Stimulated activated CD4-positive, alpha-beta T cell treated with anti-CD3 and anti-CD28 coated beads, Interleukin-4, amount 100 ng/mL, for 24 hours (primary cell): ENCODE measurements around the gene SHISA5.
"Not testable (repeated sequence)": the region's sequence is repeated elsewhere in the genome, so short reads cannot be mapped to it uniquely, and the experiment has no call there.

Experiments used
- DNase-seq: peaks from one replicate; pipeline ENCODE4 v3.0.0-alpha.2; 2020

The SHISA5 gene

DNA sequence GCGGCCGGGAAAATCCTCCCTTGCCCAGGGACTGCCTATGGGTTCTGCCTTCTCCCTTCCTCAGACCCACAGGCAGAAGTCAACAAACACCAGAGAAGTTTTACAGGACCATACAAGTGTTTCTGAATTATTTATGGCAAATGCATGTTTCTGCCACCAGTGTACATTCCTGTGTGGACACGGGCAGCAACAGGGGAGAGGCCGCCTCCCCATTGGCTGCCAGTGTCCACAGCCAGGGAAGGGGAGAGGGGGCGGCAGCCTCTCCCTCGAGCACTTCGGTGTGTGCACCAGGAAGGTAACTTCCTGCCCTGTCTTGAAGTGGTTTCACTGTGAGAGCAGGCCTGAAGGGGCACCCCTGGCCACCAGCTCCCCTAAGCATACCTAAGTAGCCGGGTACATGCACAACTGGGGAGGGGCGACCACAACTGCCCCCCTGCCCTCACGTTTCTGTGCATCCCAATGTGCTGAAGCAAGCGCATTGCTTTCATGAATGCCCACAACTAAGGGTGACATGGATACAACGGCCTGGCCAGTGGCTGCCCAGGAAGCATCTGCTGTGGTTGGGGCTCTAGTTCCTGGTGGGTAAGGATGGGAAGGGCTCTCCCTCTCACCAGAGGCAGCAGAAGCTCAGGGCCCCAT is 14.8 kb upstream of the SHISA5 start:
- DNase-seq: no peak

- DNase-seq: no peak
These were observed 14.1 kb upstream of the SHISA5 start for GRCh38 chr3:48518069-48518468.

DNA sequence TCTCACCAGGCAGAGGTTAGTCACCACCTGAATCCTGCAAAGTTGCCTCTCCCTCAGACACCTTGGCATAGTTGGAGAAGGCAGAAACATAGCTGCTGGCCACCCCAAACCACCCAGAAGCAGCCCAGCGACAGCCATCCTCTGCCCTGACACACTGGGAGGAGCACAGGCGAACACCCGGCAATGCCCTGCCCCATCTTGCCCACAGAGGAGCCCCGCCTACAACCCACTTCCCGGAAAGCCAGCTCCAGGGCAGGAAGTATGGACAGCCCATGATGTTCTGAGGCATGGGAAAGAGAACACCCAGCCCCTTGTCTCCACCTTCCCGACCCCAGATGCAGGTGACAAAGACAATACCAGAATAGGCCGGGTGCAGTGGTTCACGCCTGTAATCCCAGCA is 12.6 kb upstream of the SHISA5 start:
- peak; percentile 20 for DNase-seq

DNA sequence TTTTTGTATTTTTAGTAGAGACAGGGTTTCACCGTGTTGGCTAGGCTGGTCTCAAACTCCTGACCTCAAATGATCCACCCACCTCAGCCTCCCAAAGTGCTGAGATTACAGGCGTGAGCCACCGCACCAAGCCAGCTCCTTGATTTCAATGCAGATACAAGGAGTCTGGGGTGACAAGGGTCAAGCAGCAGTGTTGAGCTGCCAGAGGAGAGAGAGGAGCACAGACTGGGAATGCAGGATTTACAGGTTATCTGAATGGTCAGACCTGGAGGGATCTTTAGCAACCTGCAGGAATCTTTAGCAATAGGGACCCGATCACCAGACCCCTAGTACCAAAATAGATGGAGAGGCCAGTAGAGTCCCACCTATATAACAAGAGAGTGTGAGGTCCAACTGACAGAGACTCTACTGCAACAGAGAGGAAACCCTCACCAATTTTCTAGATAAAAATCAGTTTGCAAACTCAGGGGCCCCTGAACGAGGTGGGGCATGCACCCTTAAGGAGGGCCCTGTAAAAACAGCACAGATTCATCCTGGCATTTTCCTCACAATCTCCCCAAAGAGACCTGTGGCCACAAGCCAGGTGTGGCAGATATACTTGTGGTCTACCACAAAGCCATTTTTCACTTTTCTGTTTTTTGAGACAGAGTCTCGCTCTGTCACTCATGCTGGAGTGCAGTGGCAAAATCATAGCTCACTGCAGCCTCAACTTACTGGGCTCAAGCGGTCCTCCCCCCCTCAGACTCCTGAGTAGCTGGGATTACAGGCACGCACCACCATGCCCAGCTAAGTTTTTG is 10.7 kb upstream of the SHISA5 start:
- peak; percentile 18 for DNase-seq

- DNase-seq: no peak
These were observed 7.6 kb upstream of the SHISA5 start for GRCh38 chr3:48511551-48511950.

DNA sequence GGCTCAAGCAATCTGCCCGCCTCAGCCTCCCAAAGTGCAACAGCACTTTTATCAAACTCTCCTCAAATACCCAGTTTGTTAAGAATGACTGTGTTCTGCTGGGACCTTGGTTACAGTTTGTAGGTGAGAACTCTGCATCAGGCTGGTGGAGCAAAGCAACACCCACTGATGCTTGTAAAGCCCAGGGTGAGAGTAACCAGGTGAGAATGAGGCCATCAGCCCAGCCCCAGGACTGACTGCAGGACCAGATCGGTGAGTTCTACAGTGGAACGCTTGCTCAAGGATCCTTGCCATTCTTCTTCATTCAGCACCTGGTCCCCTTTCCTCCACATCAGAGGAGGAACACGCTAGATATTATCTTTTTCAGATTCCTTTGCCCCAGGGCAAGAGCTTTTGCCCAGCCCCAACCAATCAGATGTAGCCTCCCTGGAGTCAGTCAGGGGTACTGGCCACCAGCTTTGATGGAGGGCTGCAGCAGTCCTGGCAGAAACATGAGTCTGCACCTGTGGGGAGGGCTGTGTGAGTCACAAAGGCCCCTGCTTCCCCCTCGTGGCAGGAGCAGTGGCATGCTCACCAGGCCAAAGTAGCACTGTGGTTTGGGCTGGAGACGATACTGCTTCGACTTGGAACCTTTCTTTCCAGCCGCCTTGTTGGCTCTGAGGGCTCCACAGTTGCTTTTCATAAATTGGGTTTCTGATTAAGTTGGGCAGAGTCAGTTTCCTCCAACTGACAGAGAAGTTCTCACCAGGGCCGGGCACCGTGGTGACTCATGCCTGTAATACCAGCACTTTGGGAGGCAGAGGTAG is 3.5 kb upstream of the SHISA5 start:
- peak; percentile 72 for DNase-seq

GRCh38 chr3:48505968-48506504 is 2.1 kb upstream of the SHISA5 start:
- DNase-seq: no peak

DNA sequence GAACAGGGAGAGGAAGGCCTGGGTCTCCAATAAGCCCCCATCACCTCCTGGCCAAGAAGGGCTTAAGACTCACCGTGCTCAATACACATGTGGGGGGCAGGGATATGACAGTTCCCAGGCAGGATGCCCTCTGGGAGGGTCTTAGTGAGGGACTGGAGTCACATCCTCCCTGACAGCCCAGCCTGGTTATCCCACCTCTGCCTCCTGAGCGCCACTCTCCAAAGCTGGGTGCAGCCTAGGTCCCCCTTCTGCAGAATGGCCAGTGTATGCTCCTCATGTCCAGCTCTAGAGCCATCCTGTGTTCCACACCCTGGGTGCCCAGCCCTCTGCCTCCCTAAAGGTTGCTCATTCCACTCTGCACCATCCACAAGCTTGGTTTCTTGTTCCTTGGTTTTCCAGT is 1.2 kb upstream of the SHISA5 start:
- no peak for DNase-seq

DNA sequence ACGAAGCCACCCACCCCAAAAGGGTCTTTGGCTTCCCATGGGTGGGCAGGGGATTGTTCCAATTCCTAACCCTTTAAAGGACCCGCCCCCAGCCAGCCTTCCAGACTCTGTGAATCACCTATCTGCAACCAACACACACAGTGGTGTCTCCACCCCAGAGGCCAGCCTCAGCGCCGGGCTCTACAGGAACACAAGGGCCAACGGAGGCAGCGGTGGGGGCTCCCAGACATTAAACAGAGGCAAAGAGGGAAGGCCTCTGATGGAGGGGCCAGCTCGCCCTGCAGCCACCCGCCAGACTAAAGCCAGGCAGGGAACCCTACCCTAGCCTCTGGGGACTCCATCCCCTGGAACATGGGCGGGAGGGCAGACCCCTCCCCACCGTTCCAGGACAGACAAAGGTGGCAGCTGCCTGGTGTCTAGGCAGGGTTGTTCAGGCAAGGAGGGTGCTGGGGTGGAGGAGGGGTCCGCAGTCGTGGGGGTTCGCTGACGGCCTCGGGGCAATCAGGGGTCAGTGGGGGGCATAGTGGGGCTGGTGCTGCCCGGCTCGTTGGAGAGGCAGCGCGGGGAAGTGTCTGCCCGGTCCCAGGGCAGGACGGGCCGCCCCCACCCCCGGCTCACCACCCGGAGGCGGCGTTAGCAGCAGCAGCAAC is 448 bp downstream of the SHISA5 start:
- DNase-seq: no peak

- DNase-seq: no peak
These were observed 1.2 kb downstream of the SHISA5 start for GRCh38 chr3:48502728-48503168.

GRCh38 chr3:48502121-48502520 is 1.9 kb downstream of the SHISA5 start:
- no peak for DNase-seq

DNA sequence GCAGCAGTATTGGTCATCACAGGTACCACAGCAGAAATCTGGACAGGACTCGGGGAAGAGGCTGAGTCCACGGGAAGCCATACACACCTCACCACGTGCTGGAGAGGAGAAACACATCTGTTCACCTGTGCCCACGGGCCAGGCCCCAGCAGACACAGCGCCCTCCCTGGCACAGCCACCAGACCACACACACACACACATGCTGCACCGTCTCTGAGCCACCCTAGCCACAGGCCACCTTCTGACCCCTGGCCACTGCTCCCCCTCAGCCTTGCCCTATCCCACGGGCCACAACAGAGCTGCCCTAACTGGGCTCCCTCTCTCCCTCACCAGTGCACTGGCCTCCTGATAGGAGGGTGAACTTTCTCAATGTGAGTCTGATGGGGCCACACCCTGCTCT is 2.8 kb downstream of the SHISA5 start:
- DNase-seq: no peak

DNA sequence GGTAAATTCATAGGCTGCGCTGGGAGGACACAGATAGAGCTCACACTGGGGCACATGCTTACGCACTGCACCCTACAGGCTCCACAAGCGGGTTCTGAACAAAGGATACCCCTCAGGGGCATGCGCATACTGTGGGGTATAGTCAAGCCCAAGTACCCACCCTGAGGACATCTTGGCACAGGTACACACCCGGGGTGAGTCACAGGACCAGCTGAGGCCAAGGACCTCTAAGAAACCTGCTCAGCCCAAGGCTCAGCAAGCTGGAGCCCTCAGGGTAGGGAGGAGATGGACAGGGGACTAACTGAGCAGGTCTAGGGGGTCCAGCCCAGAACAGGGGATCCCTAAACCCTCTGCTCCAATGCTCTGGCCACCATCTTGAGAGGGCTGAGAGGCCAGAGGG is 3.3 kb downstream of the SHISA5 start:
- no peak for DNase-seq

GRCh38 chr3:48493203-48493501 is 10.8 kb downstream of the SHISA5 start:
- DNase-seq: no peak

DNA sequence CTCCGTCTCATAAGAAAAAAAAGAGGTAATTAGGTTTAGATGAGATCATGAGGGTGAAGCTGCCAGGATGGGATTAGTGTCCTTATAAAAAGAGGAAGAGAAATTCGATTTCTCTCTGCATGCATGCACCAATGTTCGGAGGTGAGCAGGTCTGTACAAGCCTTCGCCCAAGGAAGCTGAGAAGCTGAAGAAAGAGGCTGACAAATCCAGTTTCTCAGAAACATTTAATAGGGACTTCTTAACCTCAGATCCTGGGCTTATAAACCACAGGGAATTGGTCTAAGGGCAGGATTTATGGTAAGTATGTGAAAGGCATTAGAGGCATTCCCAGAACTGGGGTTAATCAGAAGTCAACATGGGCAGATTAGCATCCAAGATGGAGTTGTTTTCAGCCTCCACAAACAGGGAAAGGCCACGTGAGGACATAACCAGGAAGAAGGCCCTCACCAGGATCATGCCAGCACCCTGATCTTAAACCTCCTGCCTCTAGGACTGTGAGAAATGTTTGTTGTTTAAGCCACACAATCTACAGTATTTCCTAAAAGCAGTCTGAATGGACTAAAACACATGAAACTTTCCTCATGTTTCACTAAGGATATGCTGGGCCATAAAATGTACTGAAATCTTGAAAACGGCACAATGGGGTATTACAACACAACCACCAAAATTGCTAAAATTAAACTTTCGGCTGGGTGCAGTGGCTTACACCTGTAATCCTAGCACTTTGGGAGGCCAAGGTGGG is 11.3 kb downstream of the SHISA5 start:
- DNase-seq: no peak

- DNase-seq: no peak
These were observed 17.0 kb downstream of the SHISA5 start for GRCh38 chr3:48486952-48487351.

DNA sequence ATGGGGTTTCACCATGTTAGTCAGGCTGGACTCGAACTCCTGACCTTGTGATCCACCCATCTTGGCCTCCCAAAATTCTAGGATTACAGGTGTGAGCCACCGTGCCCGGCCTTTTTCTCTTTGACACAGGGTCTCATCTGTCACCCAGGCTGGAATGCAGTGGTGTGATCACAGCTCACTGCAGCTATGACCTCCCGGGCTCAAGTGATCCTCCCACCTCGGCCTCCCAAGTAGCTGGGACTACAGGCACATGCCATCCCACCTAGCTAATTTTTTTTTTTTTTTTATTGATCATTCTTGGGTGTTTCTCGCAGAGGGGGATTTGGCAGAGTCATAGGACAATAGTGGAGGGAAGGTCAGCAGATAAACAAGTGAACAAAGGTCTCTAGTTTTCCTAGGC is 21.2 kb downstream of the SHISA5 start:
- not testable (repeated sequence) for DNase-seq

GRCh38 chr3:48480891-48481290 is 23.1 kb downstream of the SHISA5 start:
- not testable (repeated sequence) for DNase-seq

DNA sequence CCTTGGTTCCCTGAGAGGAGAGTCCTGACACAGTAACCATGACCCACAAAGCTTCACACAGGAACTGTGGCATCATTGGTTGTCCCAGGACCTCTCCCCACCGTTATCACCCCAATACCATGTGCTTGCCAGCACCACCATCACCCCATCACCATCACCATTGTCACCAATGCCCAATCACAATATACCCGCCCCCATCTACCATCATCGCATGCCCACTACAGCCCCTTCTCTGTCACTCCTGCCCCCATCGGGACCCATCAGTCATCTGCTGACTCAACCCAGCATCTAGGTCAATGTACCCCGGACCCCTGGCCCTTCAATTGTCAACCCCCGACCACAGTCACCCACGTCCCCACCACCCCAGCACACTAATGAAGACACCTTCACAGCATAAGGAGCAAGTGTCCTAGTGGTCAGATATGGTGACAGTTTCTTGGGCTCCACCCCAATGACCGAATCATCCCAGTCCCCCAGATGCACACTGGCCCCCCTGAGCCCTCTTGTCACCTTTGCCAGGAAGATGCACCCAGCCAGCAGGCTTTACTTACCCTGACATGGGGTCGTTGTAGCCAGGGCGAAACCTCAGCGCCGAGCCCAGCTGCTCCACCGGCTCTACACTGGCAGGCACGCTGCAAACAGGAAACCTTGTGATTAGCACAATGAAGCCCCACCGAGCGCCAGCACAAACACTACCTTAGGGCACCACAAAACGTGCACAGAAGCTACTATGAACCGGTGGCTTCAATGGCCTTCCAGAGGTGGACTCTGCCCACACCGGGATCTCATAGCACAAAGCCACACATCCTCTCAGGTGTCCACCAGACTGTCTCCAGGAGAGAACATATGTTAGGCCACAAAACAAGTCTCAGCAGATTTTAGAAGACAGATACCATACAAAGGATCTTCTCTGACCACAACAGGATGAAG is 25.1 kb downstream of the SHISA5 start:
- DNase-seq: peak; percentile 49

- no peak for DNase-seq
These were observed 25.9 kb downstream of the SHISA5 start for GRCh38 chr3:48477959-48478520.
